Upper lobe of right lung (tissue), 1 donor: Measurements from ENCODE around the gene ZC3H7A. TPM values are rescaled to one million over a fixed set of nuclear protein-coding genes. Genes with fewer than 3 reads are reported as not detected.

ENCODE experiments used
- ATAC-seq: fragments of 200-7000 bp; cut with Tn5 transposase; one replicate; pipeline ENCODE4 v1.9.1; 2020; ENCODE audit warnings: mild to moderate bottlenecking, moderate library complexity
- DNase-seq: peaks from one replicate; pipeline ENCODE4 v3.0.0-alpha.2; 2020
- H3K27ac ChIP-seq: fragments of 200-600 bp; one replicate; pipeline ENCODE4 v1.8.0; 2022
- H3K27me3 ChIP-seq: fragments of 200-600 bp; one replicate; pipeline ENCODE4 v1.8.0; 2022; ENCODE audit warnings: mild to moderate bottlenecking
- H3K36me3 ChIP-seq: fragments of 200-600 bp; one replicate; pipeline ENCODE4 v1.8.0; 2022
- H3K4me1 ChIP-seq: fragments of 200-600 bp; one replicate; pipeline ENCODE4 v1.8.0; 2022
- H3K4me3 ChIP-seq: fragments of 200-600 bp; one replicate; pipeline ENCODE4 v1.8.0; 2022; ENCODE audit warnings: mild to moderate bottlenecking
- H3K9me3 ChIP-seq: fragments of 200-600 bp; one replicate; pipeline ENCODE4 v1.8.0; 2022
- intact Hi-C: fragments of 100-400 bp; cut with DNase I; formaldehyde crosslinking; loops from one replicate; pipeline ENCODE4 v1.11.0; 2022
- total RNA-seq: library from RNA; stranded (reverse); fragmentation: NEBNext Ultra II Directional; extraction: Animal tissue kit (Norgen Biotek cat#: 25700); gene quantifications from one replicate; pipeline ENCODE4 v1.2.1, GENCODE V29; 2021
- TF ChIP-seq, protein P1 (sequence below): fragments of 200-600 bp; IDR thresholded peaks from one replicate; pipeline ENCODE4 v1.8.0; 2022; ENCODE audit warnings: antibody characterized with exemption
- donor health status: DM: no; HTN: yes; CAD: no; lungs with severe emphysema.

ZC3H7A gene
- total RNA-seq, 1 donor from 2014 or later = 71.2 TPM

DNA sequence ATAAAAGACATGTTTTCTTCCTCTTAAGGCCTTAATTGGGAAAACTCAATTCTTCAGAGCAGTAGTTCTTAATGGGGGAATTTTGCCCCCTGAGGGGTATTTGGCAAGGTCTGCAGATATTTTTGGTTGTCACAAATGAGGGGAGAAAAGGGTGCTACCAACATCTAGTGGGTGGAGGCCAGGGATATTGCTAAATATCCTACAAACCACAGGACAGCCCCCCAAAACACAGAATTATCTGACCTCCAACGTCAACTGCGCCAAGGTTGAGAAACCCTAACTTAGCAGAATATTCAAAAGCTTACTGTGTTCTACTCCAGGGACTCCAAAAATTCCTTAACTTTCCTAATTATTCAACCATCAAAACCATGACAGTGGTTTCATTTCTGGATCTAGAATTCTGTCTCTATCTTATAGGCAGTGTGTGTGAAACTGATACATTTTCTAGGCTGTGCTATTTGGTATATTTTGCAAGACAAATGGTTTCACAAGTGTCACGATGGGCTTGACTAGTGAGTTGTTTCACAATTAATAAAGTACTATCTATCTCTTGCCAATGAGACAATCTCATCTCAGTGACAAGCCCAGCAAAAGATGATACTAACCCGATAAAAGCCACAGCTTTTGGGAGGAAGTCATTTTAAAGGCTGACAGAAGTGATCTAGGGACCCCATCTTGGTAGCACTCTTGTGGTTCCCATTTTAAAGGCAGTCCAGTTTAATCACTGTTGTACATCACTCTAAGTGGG is 69.1 kb downstream of the ZC3H7A start:
- TF ChIP-seq, protein P1, sequence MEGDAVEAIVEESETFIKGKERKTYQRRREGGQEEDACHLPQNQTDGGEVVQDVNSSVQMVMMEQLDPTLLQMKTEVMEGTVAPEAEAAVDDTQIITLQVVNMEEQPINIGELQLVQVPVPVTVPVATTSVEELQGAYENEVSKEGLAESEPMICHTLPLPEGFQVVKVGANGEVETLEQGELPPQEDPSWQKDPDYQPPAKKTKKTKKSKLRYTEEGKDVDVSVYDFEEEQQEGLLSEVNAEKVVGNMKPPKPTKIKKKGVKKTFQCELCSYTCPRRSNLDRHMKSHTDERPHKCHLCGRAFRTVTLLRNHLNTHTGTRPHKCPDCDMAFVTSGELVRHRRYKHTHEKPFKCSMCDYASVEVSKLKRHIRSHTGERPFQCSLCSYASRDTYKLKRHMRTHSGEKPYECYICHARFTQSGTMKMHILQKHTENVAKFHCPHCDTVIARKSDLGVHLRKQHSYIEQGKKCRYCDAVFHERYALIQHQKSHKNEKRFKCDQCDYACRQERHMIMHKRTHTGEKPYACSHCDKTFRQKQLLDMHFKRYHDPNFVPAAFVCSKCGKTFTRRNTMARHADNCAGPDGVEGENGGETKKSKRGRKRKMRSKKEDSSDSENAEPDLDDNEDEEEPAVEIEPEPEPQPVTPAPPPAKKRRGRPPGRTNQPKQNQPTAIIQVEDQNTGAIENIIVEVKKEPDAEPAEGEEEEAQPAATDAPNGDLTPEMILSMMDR = no peak
- no peak for DNase-seq
- H3K36me3 ChIP-seq = peaks cover 83% of the 10 kb centered on the region
- no peak overlapping the region for H3K4me3 ChIP-seq
- H3K9me3 ChIP-seq = no peaks in the 10 kb centered on the region
- peaks cover 39% of the 10 kb centered on the region for H3K4me1 ChIP-seq
- intact Hi-C loops = no loop called here
- H3K27ac ChIP-seq = peak overlapping the region; percentile 53
- ATAC-seq = peak; percentile 55
- H3K27me3 ChIP-seq = no peaks in the 10 kb centered on the region

- no peaks in the 10 kb centered on the region for H3K9me3 ChIP-seq
- intact Hi-C loops = no loop called here
- TF ChIP-seq, protein P1 = no peak
- peaks cover 80% of the 10 kb centered on the region for H3K36me3 ChIP-seq
- DNase-seq = peak; percentile 75
- H3K4me1 ChIP-seq = peaks cover 54% of the 10 kb centered on the region
- peak; percentile 75 for ATAC-seq
- peak overlapping the region; percentile 38 for H3K27ac ChIP-seq
- no peak overlapping the region for H3K4me3 ChIP-seq
- H3K27me3 ChIP-seq = no peaks in the 10 kb centered on the region
Measured at GRCh38 chr16:11726008-11726407, 71.0 kb downstream of the ZC3H7A start.

- TF ChIP-seq, protein P1 = no peak
- H3K36me3 ChIP-seq = peaks cover 80% of the 10 kb centered on the region
- H3K4me1 ChIP-seq = peaks cover 54% of the 10 kb centered on the region
- no peak overlapping the region for H3K4me3 ChIP-seq
- no peaks in the 10 kb centered on the region for H3K9me3 ChIP-seq
- H3K27ac ChIP-seq = peak overlapping the region; percentile 38
- no peak for DNase-seq
- ATAC-seq = peak; percentile 67
- H3K27me3 ChIP-seq = no peaks in the 10 kb centered on the region
- intact Hi-C loops = no loop called here
Measured at GRCh38 chr16:11725457-11725856, 71.6 kb downstream of the ZC3H7A start.

GRCh38 chr16:11722468-11722808 is 74.6 kb downstream of the ZC3H7A start:
- Histone ChIP-seq H3K9me3 (no peaks in the 10 kb centered on the region), H3K4me3 (no peak overlapping the region), H3K4me1 (peaks cover 29% of the 10 kb centered on the region), H3K36me3 (peaks cover 77% of the 10 kb centered on the region), H3K27ac (peak overlapping the region; percentile 33), H3K27me3 (no peaks in the 10 kb centered on the region)
- intact Hi-C loops = no loop called here
- DNase-seq (no peak), ATAC-seq (no peak)
- TF ChIP-seq, protein P1 = no peak

DNA sequence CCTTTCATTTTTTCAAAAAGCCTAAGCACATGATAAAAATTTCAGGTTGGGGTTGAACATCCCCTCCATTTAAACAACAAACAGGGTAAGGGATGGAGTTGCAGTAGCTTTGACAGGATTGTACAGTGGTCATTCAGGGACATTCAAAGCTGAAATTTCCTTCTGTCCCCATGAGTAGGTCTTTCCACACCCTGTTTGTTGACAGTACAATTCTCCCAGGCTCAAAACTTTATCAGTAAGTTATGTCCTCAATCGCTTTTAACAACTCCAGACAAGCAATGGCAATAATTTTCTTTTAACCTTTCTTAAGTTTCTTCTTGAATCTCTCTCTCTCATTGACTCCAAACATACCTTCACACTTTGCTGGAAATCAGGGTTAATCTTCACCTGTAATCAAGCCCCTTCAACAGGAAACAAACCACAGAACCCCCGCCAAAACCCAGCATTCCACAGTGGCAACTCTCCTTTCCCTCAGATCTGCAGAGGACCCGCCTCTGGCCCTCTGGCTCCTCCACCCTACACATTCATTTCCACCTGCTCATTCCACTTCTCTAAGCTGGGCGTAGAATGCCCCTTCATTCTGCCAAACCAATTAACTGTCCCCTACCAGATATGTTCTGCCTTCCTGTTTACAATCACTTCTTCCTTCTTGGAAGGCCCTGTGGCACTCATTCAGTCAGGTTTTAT is 75.1 kb downstream of the ZC3H7A start:
- intact Hi-C loops = no loop called here
- Histone ChIP-seq H3K27ac (peak overlapping the region; percentile 33), H3K4me1 (peaks cover 26% of the 10 kb centered on the region), H3K36me3 (peaks cover 77% of the 10 kb centered on the region), H3K4me3 (no peak overlapping the region), H3K9me3 (no peaks in the 10 kb centered on the region), H3K27me3 (no peaks in the 10 kb centered on the region)
- ATAC-seq = peak; percentile 69
- TF ChIP-seq, protein P1 = no peak
- DNase-seq = no peak
